NCI-H1694 (cell line): ENCODE measurements around the gene DSE.

ENCODE experiments used
- DNase-seq: peaks from one replicate; lab custom pipeline; 2025; lab: John Stamatoyannopoulos, UW

The DSE gene

DNA sequence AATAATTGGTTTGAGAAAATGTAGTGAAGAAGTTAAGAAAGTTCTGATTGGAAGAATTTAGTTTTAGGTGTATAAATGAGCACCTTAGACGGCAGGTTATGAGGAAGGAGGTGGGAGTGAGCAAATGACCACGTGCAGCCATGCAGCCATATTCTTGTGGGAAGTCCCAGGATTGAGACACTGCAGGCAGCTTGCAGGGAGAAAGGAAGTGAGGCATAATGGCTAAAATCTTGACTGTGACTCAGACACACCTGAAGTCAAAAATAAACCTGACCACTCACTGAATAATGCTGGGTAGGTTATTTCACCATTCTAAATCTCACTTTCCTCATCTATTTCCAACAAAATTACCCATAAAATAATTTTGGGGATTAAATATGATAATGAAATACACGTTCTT lies 16.6 kb downstream of the DSE start:
- DNase-seq: no peak

- no peak for DNase-seq
Measured at GRCh38 chr6:116388924-116389323, 18.2 kb downstream of the DSE start.

DNA sequence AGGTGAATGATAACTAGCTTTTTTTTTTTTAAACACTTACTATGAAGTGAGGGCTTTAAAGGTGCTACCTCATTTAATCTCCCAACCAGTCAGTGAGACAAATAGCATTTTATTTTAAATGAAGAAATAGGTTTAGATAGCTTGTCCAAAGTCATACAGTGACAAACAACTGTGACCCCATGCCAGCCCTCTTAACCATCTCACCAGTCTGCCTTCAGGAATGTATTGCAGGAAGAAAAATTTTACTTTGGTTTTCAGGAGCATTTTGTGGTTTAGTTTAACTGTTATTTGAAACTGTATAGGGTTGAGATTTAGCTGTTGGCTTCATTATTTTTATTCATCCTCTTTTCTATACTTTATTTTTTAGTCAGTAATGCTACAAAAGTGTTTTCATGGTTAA lies 18.6 kb downstream of the DSE start:
- DNase-seq: no peak

GRCh38 chr6:116390581-116390980 lies 19.8 kb downstream of the DSE start:
- DNase-seq: no peak

- no peak for DNase-seq
Measured at GRCh38 chr6:116392132-116393013, 21.6 kb downstream of the DSE start.

DNA sequence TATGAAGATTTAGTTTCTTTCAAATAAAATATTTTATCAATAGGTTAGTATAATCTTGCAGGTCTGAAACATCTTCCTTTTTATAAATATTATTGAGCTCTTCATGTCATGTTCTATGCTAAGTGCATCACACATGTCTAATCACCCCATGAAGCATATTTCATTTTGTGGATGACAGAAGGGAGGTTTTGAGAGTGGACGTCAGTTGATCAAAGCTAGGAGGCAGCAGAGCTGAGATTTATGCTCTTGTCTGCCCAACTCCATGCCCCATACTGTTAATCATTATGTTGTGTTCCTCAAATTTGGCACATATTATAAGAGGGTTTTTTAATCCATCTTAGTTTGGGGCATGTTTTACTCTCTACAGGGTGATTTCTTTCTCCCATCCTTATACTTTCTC lies 22.7 kb downstream of the DSE start:
- no peak for DNase-seq

GRCh38 chr6:116395647-116396046 lies 24.9 kb downstream of the DSE start:
- DNase-seq: no peak

GRCh38 chr6:116396441-116396840 lies 25.7 kb downstream of the DSE start:
- DNase-seq: no peak

DNA sequence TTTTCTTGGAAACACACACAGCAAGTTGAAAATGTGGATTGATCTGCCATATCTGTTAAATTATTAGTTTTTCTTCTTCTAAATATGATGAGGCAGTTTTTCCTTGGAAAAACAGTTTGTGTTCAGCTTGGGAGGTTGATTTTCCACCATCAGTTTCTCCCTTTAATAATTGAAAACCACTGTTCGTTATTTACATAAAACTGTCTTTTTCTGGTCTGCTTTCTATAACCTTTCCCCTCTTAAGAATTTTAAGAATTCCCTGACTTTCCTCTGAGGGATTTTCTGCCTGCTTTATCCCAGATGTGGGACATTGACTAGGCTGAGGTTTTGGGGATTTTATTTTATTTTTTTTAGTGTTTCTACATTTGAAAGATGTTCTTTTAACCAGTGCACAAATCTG lies 27.2 kb downstream of the DSE start:
- no peak for DNase-seq

- no peak for DNase-seq
Measured at GRCh38 chr6:116398316-116399010, 27.7 kb downstream of the DSE start.

DNA sequence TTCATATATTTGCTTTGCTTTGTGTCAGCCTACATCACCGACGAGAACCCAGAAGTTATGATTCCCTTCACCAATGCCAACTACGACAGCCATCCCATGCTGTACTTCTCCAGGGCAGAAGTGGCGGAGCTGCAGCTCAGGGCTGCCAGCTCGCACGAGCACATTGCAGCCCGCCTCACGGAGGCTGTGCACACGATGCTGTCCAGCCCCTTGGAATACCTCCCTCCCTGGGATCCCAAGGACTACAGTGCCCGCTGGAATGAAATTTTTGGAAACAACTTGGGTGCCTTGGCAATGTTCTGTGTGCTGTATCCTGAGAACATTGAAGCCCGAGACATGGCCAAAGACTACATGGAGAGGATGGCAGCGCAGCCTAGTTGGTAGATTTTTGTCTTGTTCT lies 28.5 kb downstream of the DSE start:
- no peak for DNase-seq

GRCh38 chr6:116400328-116400727 lies 29.6 kb downstream of the DSE start:
- DNase-seq: no peak

DNA sequence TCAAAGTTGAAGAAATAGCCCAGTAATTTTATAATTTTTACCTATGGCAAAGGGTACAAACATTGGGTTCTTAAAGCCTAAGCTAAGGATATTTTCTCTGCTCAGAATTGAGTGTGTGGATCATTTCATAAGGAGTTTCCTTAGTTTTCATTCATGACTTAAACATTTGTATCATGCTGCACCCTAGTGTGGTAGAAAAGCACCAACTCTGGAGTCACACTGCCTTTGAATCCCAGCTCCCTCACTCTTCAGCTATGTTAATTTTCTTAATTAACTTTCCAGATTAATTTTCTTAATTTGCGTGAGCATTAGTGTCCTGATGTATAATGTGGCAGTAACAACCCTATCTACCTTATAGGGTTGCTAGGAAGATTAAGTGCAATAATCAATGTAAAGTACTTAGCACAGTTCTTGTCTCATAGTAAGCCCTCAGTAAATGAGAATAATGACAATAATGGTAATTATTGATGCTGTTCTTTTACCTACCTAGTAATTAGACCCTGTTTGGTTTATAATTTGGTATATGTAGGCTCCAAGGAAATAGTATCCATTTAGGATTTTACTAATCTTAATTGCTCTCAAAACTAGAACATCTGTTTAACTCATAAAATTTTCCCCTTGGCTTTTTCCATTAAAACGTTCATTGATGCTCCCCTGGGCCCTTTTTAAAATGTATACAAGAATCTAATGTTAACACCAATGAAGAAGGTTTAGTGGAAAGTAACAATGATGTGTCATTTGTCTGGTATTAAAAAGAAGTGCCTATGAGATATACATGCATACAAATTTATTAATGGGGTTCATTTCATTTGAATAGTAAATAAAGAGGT lies 31.6 kb downstream of the DSE start:
- no peak for DNase-seq

DNA sequence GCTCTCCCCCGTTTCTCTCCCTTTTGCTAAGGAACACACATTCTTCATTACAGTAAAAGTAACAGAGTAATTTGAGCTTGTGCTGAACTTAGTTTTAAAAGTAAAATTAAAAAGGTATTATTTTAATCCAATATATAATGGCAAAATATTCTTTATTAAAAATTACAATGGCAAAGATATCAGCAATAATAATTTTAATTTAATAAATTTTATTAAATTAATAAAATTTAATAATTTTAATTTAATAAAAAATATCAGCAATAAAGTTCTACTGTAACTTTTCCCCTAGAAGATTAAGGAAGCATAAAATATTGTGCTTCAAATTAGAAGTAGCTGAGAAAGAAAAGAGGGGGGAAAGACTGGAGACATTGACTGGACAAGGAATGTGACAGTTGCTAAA lies 32.5 kb downstream of the DSE start:
- no peak for DNase-seq

GRCh38 chr6:116404696-116405095 lies 33.9 kb downstream of the DSE start:
- DNase-seq: no peak

DNA sequence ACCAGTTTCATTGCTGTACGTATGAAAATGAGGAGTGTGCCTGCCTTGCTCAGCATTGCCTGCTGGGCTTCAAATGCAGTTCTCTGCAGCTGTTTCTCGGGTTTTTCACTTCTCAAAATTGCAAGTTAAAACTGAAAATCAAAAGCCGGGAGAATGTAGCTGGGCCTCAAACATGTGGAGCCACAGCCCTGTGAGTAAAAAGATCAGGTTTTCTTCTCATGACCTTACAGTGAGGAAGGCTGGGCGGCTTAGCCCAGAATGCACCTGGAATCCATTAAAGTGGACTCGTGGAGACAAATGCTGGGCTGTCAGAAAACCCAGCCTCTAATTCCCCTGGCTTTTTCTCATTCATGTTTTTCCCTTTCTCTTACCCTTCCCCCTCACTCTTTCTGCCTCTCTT lies 34.4 kb downstream of the DSE start:
- DNase-seq: no peak

- no peak for DNase-seq
Measured at GRCh38 chr6:116405652-116406356, 35.1 kb downstream of the DSE start.

DNA sequence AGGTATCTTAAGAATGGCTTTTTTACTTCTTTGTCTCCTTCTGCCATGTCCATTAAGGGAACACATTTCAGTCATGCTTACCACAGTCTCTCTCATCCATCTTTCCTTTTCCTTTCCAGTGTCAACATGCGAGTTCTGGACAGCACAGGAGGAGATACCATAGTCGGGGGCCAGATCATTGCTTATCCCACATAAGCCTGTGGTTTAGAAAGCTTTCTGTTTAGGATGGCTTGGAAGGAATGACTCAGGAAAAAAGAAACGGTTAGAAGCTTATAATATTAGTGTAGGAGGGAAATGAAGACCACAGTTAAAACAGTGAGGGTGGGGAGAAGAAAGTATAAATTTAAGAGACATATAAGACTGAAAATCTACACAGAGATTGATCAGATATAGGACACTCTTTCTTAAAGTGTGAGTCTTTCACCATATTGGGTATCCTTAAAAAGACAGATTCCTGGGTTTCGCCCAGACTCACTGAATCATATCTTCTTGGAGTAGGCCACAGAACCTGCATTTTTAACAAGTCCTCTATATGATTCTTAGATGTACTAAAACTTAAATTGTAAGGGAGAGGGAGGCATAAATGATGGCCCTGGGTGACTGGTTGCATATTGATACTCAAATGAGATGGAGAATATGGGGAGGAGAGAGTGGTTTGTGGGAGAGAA lies 36.1 kb downstream of the DSE start:
- DNase-seq: no peak

DNA sequence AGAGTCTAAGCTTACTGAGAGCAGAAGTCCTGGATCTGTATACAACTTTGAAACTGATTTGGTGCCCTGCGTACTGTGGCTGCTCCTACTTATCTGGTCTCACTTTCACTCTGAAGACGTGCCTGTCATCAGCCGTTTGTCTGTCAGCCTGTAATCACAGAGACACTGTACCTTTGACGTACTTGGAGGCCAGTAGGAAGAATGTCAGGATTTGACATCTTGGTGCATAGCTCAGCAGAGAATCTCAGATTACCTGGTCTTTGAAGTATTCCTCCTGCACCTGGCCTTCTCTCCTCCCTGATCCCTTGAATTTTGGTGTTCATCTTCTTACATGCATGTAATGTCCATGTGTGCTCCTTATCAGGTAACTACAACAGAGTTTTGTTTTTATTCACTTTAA lies 37.7 kb downstream of the DSE start:
- no peak for DNase-seq

GRCh38 chr6:116409756-116410155 lies 39.0 kb downstream of the DSE start:
- DNase-seq: no peak

GRCh38 chr6:116411284-116411623 lies 40.5 kb downstream of the DSE start:
- no peak for DNase-seq

DNA sequence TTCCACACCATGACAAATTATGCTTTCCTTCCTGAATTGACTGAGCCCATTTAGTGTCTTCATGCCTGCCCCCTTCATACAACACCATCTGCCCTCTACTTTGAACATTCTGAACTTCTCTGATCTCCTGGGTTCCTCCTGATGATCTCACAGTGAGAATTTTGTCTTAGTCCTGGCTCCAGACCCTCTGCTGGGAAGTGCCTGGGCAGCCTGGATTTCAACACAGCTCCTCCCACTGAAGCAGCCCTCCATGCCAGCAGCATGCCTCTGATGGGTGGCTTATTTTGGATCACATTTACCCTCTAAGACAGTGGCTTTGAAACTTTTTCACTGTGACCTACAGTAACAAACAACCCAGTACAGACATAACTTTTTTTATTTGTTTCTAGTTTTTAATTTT lies 41.5 kb downstream of the DSE start:
- no peak for DNase-seq
